Loucy (cell line): ENCODE results near the gene RASSF5.

Experiments used
- H2AFZ ChIP-seq: fragments of 200-600 bp; sonication (generic); 2 replicates; pipeline ENCODE4 v1.6.0; 2016; ENCODE audit warnings: antibody characterized with exemption, mild to moderate bottlenecking, low read length, moderate library complexity
- H3F3A ChIP-seq: fragments of 200-600 bp; 2 replicates; pipeline ENCODE4 v1.6.0; 2016; ENCODE audit warnings: antibody characterized with exemption, low read depth, mild to moderate bottlenecking
- H3K27me3 ChIP-seq: fragments of 200-600 bp; sonication (generic); 2 replicates; pipeline ENCODE4 v1.6.1; 2014; ENCODE audit warnings: low read length, mild to moderate bottlenecking; ENCODE audit not compliant: insufficient read depth, poor library complexity, severe bottlenecking
- H3K36me3 ChIP-seq: fragments of 200-600 bp; sonication (generic); 2 replicates; pipeline ENCODE4 v1.6.1; 2016; ENCODE audit warnings: low read length; ENCODE audit not compliant: insufficient read depth
- H3K4me1 ChIP-seq: fragments of 200-600 bp; sonication (generic); 2 replicates; pipeline ENCODE4 v1.5.1; 2014; ENCODE audit warnings: low read length, mild to moderate bottlenecking; ENCODE audit not compliant: insufficient read depth, poor library complexity, severe bottlenecking
- H3K4me2 ChIP-seq: fragments of 200-600 bp; sonication (generic); 2 replicates; pipeline ENCODE4 v1.6.0; 2014; ENCODE audit warnings: antibody characterized with exemption, low read length, low read depth, mild to moderate bottlenecking; ENCODE audit not compliant: poor library complexity, severe bottlenecking
- H3K4me3 ChIP-seq: fragments of 200-600 bp; sonication (generic); 2 replicates; pipeline ENCODE4 v1.5.1; 2014; ENCODE audit warnings: low read length, mild to moderate bottlenecking, mixed read lengths; ENCODE audit not compliant: poor library complexity, severe bottlenecking
- H3K79me2 ChIP-seq: fragments of 200-600 bp; sonication (generic); 2 replicates; pipeline ENCODE4 v1.6.1; 2014; ENCODE audit warnings: low read length; ENCODE audit not compliant: insufficient read depth
- H3K9ac ChIP-seq: fragments of 200-600 bp; sonication (generic); 2 replicates; pipeline ENCODE4 v1.6.0; 2014; ENCODE audit warnings: mild to moderate bottlenecking, low read depth, low read length, moderate library complexity; ENCODE audit not compliant: poor library complexity, severe bottlenecking
- H3K9me2 ChIP-seq: fragments of 200-600 bp; sonication (generic); replicated peaks from 2 replicates; pipeline ENCODE4 v1.6.1; 2016; ENCODE audit warnings: low read depth, low read length, mixed read lengths
- H3K9me3 ChIP-seq: fragments of 200-600 bp; sonication (generic); 2 replicates; pipeline ENCODE4 v1.6.1; 2014; ENCODE audit warnings: mild to moderate bottlenecking, antibody characterized with exemption, low read length, low read depth; ENCODE audit not compliant: insufficient read depth
- H4K20me1 ChIP-seq: fragments of 200-600 bp; sonication (generic); 2 replicates; pipeline ENCODE4 v1.6.0; 2014; ENCODE audit warnings: antibody characterized with exemption, low read length, mild to moderate bottlenecking; ENCODE audit not compliant: insufficient read depth, poor library complexity, severe bottlenecking
- CTCF ChIP-seq: fragments of 200-600 bp; sonication (generic); conservative IDR thresholded peaks from 2 replicates; pipeline ENCODE4 v1.5.1; 2014; ENCODE audit warnings: mild to moderate bottlenecking, antibody characterized with exemption, low read length
- EZH2phosphoT487 ChIP-seq: fragments of 200-600 bp; IDR thresholded peaks from 2 replicates; pipeline ENCODE4 v1.6.1; 2018; ENCODE audit warnings: antibody characterized with exemption, mild to moderate bottlenecking, moderate library complexity, borderline replicate concordance

Gene RASSF5

GRCh38 chr1:206490771-206491405, 16.4 kb upstream of the RASSF5 start:
- Histone ChIP-seq H3K4me1 (no peaks in the 10 kb centered on the region), H3F3A (no peaks in the 10 kb centered on the region), H3K36me3 (peaks cover 40% of the 10 kb centered on the region; the same call in 1 of the 2 replicates), H3K9me2 (no peaks in the 10 kb centered on the region), H4K20me1 (no peaks in the 10 kb centered on the region), H3K27me3 (no peaks in the 10 kb centered on the region), H2AFZ (no peak overlapping the region), H3K4me3 (no peak overlapping the region), H3K9me3 (no peaks in the 10 kb centered on the region), H3K9ac (no peak overlapping the region), H3K79me2 (no peaks in the 10 kb centered on the region), H3K4me2 (no peak overlapping the region)
- TF ChIP-seq CTCF (no peak), EZH2phosphoT487 (no peak)

GRCh38 chr1:206491616-206492015, 15.7 kb upstream of the RASSF5 start:
- peaks cover 40% of the 10 kb centered on the region; the same call in 1 of the 2 replicates for H3K36me3 ChIP-seq
- H3K4me1 ChIP-seq = peaks cover 6% of the 10 kb centered on the region
- no peak overlapping the region for H2AFZ ChIP-seq

GRCh38 chr1:206492589-206492988, 14.7 kb upstream of the RASSF5 start:
- no peak overlapping the region for H3K4me3 ChIP-seq
- H4K20me1 ChIP-seq = no peaks in the 10 kb centered on the region
- no peaks in the 10 kb centered on the region for H3K79me2 ChIP-seq
- H3K4me1 ChIP-seq = peaks cover 10% of the 10 kb centered on the region
- H2AFZ ChIP-seq = no peak overlapping the region
- H3F3A ChIP-seq = no peaks in the 10 kb centered on the region
- no peak overlapping the region for H3K4me2 ChIP-seq
- no peak overlapping the region for H3K9ac ChIP-seq
- TF ChIP-seq CTCF (no peak), EZH2phosphoT487 (no peak)
- H3K27me3 ChIP-seq = no peaks in the 10 kb centered on the region
- H3K9me3 ChIP-seq = no peaks in the 10 kb centered on the region
- peaks cover 36% of the 10 kb centered on the region; the same call in 1 of the 2 replicates for H3K36me3 ChIP-seq
- H3K9me2 ChIP-seq = no peaks in the 10 kb centered on the region

More at GRCh38 chr1:206491616-206492015, 15.7 kb upstream of the RASSF5 start:
- H3K4me3 ChIP-seq = no peak overlapping the region
- no peak for TF ChIP-seq CTCF
- TF ChIP-seq EZH2phosphoT487 = no peak
- H3F3A ChIP-seq = no peaks in the 10 kb centered on the region
- H3K27me3 ChIP-seq = no peaks in the 10 kb centered on the region
- H3K9ac ChIP-seq = no peak overlapping the region
- no peaks in the 10 kb centered on the region for H3K9me2 ChIP-seq
- no peaks in the 10 kb centered on the region for H3K79me2 ChIP-seq
- no peaks in the 10 kb centered on the region for H3K9me3 ChIP-seq
- no peaks in the 10 kb centered on the region for H4K20me1 ChIP-seq
- H3K4me2 ChIP-seq = no peak overlapping the region
